GM12875 (cell line): ENCODE data around the gene CNOT3.

Experiments used
- H3K4me3 ChIP-seq: one replicate; pipeline ENCODE4 v1.5.1; 2011; ENCODE audit warnings: low read depth, low read length, control low read depth
- TF ChIP-seq, protein P1 (sequence below): IDR thresholded peaks from 2 replicates; pipeline ENCODE4 v1.5.1; 2011; ENCODE audit warnings: low read depth, mild to moderate bottlenecking, control low read depth, inconsistent platforms, low read length, moderate library complexity, borderline replicate concordance; ENCODE audit not compliant: insufficient read depth

CNOT3 gene

GRCh38 chr19:54183431-54183830 lies 45.9 kb downstream of the CNOT3 start:
- TF ChIP-seq, protein P1, sequence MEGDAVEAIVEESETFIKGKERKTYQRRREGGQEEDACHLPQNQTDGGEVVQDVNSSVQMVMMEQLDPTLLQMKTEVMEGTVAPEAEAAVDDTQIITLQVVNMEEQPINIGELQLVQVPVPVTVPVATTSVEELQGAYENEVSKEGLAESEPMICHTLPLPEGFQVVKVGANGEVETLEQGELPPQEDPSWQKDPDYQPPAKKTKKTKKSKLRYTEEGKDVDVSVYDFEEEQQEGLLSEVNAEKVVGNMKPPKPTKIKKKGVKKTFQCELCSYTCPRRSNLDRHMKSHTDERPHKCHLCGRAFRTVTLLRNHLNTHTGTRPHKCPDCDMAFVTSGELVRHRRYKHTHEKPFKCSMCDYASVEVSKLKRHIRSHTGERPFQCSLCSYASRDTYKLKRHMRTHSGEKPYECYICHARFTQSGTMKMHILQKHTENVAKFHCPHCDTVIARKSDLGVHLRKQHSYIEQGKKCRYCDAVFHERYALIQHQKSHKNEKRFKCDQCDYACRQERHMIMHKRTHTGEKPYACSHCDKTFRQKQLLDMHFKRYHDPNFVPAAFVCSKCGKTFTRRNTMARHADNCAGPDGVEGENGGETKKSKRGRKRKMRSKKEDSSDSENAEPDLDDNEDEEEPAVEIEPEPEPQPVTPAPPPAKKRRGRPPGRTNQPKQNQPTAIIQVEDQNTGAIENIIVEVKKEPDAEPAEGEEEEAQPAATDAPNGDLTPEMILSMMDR, result no peak

GRCh38 chr19:54186351-54186750 lies 48.8 kb downstream of the CNOT3 start:
- TF ChIP-seq, protein P1, result no peak

More at GRCh38 chr19:54183431-54183830, 45.9 kb downstream of the CNOT3 start:
- H3K4me3 ChIP-seq, result no peak overlapping the region

DNA sequence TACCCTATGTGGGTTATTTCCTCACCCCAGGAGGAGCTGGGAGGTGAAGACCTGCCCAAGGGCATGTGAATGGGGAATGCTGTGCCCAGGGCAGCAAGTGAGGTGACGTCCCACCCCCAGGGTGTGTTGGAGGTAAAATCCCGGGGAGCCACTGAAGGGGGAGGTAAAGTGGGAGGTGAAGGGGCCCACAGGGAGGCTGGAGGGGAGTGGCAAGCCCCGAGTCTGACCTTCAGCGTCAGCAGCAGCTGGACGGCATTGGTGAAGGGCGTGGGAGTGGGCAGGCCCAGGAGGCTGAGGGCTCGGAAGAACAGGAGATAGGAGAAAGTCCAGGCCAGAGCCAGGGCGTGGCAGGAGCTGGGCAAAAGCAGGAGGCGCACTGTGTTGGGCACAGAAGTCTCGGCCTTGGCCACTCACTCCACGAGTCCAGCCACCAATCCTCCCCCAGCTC lies 49.4 kb downstream of the CNOT3 start:
- TF ChIP-seq, protein P1, result no peak
- H3K4me3 ChIP-seq, result no peak overlapping the region

More at GRCh38 chr19:54186351-54186750, 48.8 kb downstream of the CNOT3 start:
- no peak overlapping the region for H3K4me3 ChIP-seq

GRCh38 chr19:54188215-54188871 lies 50.8 kb downstream of the CNOT3 start:
- peak overlapping the region; percentile 74 for H3K4me3 ChIP-seq
- TF ChIP-seq, protein P1, result no peak

DNA sequence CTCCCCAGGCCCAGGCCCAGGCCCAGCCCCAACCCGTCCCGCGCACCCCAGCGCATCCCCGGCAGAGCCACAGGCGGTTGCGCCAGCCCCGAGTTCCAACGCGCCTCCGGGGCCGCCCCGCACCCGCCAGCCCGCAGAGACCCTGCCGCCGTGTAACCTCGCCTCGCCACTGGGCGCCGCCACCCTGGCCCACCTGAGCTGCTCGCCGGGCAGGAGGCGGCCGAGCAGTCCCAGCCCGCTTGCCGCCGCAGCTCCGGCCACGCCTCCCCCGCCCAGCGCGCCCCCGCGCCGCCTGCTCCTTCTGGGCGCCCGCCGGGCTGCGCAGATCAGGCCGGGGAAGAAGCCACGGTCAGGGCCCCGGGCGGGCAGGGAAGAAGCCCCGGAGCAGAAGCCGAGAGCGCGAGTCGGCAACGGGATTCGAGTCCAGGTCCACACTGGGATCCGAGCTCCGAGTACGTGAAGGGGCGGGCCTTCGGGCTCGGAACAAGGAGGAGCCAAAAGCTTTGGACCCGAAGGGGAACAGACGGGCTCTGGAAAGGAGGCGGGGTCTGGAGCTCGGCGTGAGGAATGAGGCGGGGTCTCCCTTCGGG lies 51.7 kb downstream of the CNOT3 start, which contains the start of gene MBOAT7:
TSS of gene MBOAT7 (minus strand) at position 436 of the 590 bp plus-strand sequence. CDS start 1,072 bp downstream, outside the sequence.
- H3K4me3 ChIP-seq, result peak within 1 kb of the TSS; percentile 85
- TF ChIP-seq, protein P1, result peak; percentile 51

DNA sequence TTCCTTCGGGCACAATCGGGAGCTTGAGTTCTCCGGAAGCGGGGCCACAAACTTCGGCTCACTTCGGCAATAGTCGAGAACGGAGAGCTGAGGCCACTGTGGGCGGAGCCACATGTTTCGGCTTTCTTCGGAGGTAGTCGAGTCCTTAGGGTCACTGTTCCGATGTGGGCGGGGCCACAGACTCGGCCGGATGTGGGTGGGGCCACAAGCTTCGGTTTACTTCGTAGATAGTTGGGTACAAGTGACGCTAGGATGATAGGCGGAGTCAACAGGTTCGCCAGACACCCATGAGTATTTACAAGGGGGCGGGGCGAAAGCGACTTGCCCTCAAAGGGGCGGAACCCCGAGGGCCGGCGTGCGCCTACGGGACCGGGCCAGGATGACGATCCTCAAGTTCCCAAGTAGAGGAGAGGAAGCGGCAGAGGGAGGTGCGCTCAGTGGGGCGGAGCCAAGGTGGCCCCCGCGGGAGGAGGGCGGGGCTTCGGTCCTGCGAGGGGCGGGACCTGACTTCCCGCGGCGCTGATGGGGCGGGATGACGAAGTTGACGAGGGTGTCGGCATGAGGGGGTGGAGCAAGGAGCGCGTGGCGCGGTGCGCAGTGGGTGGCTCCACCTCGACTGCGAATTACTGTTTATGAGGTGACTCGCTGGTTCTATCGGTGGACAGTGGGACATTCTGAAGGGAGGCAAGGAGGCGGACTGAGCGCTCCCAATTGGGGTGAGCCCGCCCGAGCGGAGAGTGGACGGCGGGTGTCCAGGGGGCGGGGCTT lies 52.4 kb downstream of the CNOT3 start:
- H3K4me3 ChIP-seq, result peak overlapping the region; percentile 85
- TF ChIP-seq, protein P1, result no peak
